ENCODE measurements around the gene CGB1.

Gene CGB1

DNA sequence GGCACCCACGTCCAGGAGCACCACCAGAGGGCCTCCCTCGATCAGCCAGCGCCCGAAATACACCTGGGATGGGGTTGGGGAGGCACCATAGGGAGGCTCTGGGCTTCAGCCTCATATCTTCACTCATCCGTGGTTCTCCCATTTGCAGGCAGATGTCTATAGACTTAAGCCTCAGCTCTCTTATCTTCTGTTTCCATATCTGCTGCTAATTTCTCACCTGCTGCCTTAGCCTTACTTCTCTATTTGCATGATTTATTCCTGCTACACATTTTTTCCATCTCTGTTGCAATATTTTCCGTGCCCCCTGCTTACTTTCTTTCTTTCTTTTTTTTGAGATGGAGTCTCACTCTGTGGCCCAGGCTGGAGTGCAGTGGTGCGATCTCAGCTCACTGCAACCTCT is 49.4 kb downstream of the CGB1 start:
- CTCF ChIA-PET, result interaction anchor here (0.6 to 1.1 kb wide), 6 partner anchors 9 to 246 kb away, joined by 3 to 5 read pairs (median 4); partner anchors contain the start of gene NUCB1
- Histone ChIP-seq H3K27ac (ENCODE audit: extremely low read depth, low read depth, low read length) (no peak overlapping the region), H3K4me1 (ENCODE audit: control insufficient read depth, insufficient read depth, low read length) (peaks cover 5% of the 10 kb centered on the region; the same call in 1 of the 2 replicates), H3K4me3 (ENCODE audit: low read depth, low read length) (no peak overlapping the region), H3K36me3 (ENCODE audit: control insufficient read depth in 2 of 2, insufficient read depth in 1 of 2, low read length in 2 of 2) (peaks cover 38 to 76% of the 10 kb centered on the region in 2 experiments; a peak in 2 of 3 replicates), H3K9me3 (ENCODE audit: control insufficient read depth, insufficient read depth, low read depth, low read length) (no peaks in the 10 kb centered on the region)
- POLR2A ChIA-PET, result interaction anchor here (0.7 to 1.2 kb wide), 3 partner anchors 8 to 238 kb away, joined by 3 read pairs; no protein-coding TSS in a partner anchor
- TF ChIP-seq EGR2 (tag by site-specific recombination; IDR thresholded peaks at IDR 0.05; ENCODE audit: low read depth), result no peak
- TF ChIP-seq ZNF747 (tag by site-specific recombination; IDR thresholded peaks at IDR 0.05), result no peak
- TF ChIP-seq, protein P1, sequence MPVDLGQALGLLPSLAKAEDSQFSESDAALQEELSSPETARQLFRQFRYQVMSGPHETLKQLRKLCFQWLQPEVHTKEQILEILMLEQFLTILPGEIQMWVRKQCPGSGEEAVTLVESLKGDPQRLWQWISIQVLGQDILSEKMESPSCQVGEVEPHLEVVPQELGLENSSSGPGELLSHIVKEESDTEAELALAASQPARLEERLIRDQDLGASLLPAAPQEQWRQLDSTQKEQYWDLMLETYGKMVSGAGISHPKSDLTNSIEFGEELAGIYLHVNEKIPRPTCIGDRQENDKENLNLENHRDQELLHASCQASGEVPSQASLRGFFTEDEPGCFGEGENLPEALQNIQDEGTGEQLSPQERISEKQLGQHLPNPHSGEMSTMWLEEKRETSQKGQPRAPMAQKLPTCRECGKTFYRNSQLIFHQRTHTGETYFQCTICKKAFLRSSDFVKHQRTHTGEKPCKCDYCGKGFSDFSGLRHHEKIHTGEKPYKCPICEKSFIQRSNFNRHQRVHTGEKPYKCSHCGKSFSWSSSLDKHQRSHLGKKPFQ (tag by site-specific recombination; IDR thresholded peaks at IDR 0.05), result no peak
- TF ChIP-seq, protein P2, sequence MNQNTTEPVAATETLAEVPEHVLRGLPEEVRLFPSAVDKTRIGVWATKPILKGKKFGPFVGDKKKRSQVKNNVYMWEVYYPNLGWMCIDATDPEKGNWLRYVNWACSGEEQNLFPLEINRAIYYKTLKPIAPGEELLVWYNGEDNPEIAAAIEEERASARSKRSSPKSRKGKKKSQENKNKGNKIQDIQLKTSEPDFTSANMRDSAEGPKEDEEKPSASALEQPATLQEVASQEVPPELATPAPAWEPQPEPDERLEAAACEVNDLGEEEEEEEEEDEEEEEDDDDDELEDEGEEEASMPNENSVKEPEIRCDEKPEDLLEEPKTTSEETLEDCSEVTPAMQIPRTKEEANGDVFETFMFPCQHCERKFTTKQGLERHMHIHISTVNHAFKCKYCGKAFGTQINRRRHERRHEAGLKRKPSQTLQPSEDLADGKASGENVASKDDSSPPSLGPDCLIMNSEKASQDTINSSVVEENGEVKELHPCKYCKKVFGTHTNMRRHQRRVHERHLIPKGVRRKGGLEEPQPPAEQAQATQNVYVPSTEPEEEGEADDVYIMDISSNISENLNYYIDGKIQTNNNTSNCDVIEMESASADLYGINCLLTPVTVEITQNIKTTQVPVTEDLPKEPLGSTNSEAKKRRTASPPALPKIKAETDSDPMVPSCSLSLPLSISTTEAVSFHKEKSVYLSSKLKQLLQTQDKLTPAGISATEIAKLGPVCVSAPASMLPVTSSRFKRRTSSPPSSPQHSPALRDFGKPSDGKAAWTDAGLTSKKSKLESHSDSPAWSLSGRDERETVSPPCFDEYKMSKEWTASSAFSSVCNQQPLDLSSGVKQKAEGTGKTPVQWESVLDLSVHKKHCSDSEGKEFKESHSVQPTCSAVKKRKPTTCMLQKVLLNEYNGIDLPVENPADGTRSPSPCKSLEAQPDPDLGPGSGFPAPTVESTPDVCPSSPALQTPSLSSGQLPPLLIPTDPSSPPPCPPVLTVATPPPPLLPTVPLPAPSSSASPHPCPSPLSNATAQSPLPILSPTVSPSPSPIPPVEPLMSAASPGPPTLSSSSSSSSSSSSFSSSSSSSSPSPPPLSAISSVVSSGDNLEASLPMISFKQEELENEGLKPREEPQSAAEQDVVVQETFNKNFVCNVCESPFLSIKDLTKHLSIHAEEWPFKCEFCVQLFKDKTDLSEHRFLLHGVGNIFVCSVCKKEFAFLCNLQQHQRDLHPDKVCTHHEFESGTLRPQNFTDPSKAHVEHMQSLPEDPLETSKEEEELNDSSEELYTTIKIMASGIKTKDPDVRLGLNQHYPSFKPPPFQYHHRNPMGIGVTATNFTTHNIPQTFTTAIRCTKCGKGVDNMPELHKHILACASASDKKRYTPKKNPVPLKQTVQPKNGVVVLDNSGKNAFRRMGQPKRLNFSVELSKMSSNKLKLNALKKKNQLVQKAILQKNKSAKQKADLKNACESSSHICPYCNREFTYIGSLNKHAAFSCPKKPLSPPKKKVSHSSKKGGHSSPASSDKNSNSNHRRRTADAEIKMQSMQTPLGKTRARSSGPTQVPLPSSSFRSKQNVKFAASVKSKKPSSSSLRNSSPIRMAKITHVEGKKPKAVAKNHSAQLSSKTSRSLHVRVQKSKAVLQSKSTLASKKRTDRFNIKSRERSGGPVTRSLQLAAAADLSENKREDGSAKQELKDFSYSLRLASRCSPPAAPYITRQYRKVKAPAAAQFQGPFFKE (tag by site-specific recombination; IDR thresholded peaks at IDR 0.05; ENCODE audit: borderline replicate concordance), result no peak
- no peak for TF ChIP-seq ZNF132 (tag by site-specific recombination; IDR thresholded peaks at IDR 0.05; ENCODE audit: borderline replicate concordance)
- no peak for TF ChIP-seq RBAK (tag by site-specific recombination; IDR thresholded peaks at IDR 0.05)
- no peak for TF ChIP-seq HOXA7 (CRISPR knock-in tag; IDR thresholded peaks at IDR 0.05; ENCODE audit: borderline replicate concordance)
- TF ChIP-seq, protein P3, sequence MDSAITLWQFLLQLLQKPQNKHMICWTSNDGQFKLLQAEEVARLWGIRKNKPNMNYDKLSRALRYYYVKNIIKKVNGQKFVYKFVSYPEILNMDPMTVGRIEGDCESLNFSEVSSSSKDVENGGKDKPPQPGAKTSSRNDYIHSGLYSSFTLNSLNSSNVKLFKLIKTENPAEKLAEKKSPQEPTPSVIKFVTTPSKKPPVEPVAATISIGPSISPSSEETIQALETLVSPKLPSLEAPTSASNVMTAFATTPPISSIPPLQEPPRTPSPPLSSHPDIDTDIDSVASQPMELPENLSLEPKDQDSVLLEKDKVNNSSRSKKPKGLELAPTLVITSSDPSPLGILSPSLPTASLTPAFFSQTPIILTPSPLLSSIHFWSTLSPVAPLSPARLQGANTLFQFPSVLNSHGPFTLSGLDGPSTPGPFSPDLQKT (IDR thresholded peaks at IDR 0.05; ENCODE audit: borderline replicate concordance, low read depth, low read length), result no peak
- no peak for TF ChIP-seq ZNF677 (tag by site-specific recombination; IDR thresholded peaks at IDR 0.05)
- no peak for TF ChIP-seq ZNF324 (tag by site-specific recombination; IDR thresholded peaks at IDR 0.05)
- TF ChIP-seq ZNF391 (tag by site-specific recombination; IDR thresholded peaks at IDR 0.05; ENCODE audit: borderline replicate concordance, low read depth), result no peak
- TF ChIP-seq ZNF114 (tag by site-specific recombination; IDR thresholded peaks at IDR 0.05), result no peak
- no peak for TF ChIP-seq ZNF350 (tag by site-specific recombination; IDR thresholded peaks at IDR 0.05)
- no peak for TF ChIP-seq ZNF169 (tag by site-specific recombination; IDR thresholded peaks at IDR 0.05)
- TF ChIP-seq, protein P4, sequence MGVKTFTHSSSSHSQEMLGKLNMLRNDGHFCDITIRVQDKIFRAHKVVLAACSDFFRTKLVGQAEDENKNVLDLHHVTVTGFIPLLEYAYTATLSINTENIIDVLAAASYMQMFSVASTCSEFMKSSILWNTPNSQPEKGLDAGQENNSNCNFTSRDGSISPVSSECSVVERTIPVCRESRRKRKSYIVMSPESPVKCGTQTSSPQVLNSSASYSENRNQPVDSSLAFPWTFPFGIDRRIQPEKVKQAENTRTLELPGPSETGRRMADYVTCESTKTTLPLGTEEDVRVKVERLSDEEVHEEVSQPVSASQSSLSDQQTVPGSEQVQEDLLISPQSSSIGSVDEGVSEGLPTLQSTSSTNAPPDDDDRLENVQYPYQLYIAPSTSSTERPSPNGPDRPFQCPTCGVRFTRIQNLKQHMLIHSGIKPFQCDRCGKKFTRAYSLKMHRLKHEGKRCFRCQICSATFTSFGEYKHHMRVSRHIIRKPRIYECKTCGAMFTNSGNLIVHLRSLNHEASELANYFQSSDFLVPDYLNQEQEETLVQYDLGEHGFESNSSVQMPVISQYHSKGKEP (tag by site-specific recombination; IDR thresholded peaks at IDR 0.05), result no peak
- no peak for TF ChIP-seq ZNF792 (tag by site-specific recombination; IDR thresholded peaks at IDR 0.05)
- no peak for TF ChIP-seq ZNF510 (tag by site-specific recombination; IDR thresholded peaks at IDR 0.05; ENCODE audit: insufficient replicate concordance)
- TF ChIP-seq ZFHX2 (tag by site-specific recombination; conservative IDR thresholded peaks at IDR 0.05), result no peak
